ENCODE measurements around the gene CA10. TPM values are rescaled to one million over a fixed set of nuclear protein-coding genes. Genes with fewer than 3 reads are reported as not detected.
A peak's percentile ranks its signal among the peaks of the same experiment; 100 is the strongest.

Gene CA10
- total RNA-seq, 1 donor from 2014 or later, result not detected

DNA sequence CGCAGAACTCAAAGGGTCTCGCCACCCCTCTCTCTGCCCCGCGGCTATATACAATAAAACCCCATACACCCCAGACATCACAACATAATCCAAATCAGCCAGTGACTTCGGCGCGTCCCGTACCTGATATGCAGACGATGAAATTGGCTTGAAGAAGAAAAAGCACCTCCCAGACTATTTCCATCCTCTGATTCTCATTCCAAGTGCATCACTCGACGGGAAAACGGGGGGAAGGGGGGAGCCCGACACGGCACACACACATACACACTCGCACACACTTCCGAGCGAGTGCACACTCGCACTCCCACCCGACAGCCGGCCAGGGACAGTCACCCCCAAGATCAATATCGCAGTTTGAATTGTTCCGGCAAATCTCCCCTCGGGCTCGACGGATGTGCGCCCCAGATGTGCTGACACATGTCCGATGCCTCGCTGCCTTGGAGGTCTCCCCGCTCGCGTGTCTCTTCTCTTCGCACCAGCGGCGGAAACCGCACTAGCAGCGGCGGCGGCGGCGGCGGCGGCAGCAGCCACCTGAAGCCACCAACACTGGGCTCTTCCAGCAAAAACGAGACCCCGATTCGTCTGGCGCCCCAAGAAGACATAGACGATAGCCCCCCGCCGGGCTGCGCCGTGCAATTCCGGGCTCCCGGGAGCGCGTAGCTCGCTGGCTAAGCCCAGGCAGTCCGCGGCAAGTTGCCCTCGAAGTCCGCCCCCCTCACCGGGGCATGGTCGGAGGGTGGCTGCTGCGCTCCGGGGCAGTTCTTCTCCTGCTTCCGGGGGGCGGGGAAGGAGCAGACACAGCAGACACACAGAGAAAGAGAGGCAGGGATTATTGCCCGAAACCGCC lies 688 bp downstream of the CA10 start:
- H3K9me3 Mint-ChIP-seq (ENCODE audit: low read depth), result peaks cover 6% of the 10 kb centered on the region
- H3K27ac Mint-ChIP-seq (ENCODE audit: unreplicated experiment), result no peak overlapping the region
- H3K4me3 Mint-ChIP-seq (ENCODE audit: unreplicated experiment), result no peak overlapping the region
- H3K4me1 Mint-ChIP-seq (ENCODE audit: low read depth), result peaks cover 10% of the 10 kb centered on the region
- TF ChIP-seq CTCF (IDR thresholded peaks at IDR 0.05), result no peak
- H3K36me3 Mint-ChIP-seq (ENCODE audit: low read depth), result peaks cover 2% of the 10 kb centered on the region
- peak; percentile 81 for DNase-seq (ENCODE audit: low spot score)
- peaks cover 55% of the 10 kb centered on the region for H3K27me3 Mint-ChIP-seq (ENCODE audit: low read depth)

DNA sequence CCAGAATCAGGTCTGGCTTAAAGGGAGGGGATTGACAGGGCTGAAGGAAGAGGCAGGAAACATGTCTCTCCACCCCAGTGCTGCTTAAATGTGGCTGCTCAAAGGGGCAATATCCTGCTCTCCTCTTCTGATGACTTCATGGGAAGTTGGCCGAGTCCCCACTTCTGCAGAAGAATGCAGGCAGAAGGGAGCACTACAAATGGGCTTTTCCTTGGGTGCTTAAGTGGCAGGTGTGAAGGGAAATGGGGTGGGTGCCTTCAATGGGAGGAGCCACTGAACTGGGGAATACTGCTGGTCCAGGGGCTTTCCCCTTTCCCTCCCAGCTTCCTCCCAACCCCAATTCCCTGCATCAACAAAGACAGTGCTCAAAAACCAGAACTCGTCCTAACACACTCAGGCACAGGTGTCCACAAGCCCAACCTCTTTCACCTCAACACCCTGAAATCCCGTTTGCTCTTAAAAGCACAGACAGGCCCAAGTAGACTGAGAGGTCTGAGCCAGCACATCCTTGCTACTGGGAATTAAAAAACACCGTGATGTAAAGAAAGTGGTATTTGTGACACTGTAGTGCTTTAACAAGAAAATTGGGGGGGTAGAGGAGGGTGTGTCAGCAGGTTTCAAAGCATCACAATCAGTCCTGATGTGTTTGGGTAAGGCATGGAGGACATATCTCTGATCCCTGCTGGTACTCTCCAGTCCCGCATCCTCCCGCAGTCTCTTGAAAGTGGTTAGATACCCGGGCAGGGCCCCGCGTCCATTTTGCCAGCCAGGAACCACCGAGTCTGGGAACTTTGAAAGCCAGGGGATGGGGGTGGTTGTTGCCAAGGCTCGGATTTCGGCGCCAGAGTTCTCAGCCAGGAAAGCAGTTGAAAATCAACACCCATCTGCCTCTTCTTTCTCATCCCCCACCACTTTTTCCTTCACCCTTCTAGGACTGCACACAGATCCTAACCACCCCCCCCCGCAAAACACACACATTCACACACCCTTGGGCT lies 1.6 kb downstream of the CA10 start:
- peaks cover 54% of the 10 kb centered on the region for H3K27me3 Mint-ChIP-seq (ENCODE audit: low read depth)
- peaks cover 10% of the 10 kb centered on the region for H3K4me1 Mint-ChIP-seq (ENCODE audit: low read depth)
- no peak overlapping the region for H3K4me3 Mint-ChIP-seq (ENCODE audit: unreplicated experiment)

DNA sequence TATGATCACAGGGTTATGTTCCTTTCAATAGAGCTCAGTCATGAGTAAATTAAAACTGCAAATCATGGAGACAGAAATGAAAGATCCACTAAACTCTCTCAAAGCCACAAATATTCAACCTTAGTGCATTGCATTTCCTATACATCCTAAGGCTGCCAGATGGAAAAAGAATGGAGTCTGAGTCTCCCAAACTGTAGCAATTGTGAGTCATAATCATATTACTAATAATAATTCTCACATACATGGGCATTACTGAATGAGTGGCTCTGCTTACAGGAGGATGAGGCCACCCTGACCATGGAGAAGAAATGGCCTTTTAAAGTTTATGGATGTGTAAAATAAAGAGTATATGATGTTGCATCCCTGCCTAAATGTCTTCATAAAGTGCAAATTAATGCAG lies 3.2 kb downstream of the CA10 start:
- Mint-ChIP-seq H3K36me3 (ENCODE audit: low read depth) (peaks cover 2% of the 10 kb centered on the region), H3K4me1 (ENCODE audit: low read depth) (peaks cover 10% of the 10 kb centered on the region), H3K27me3 (ENCODE audit: low read depth) (peaks cover 44% of the 10 kb centered on the region), H3K27ac (ENCODE audit: unreplicated experiment) (no peak overlapping the region), H3K9me3 (ENCODE audit: low read depth) (no peaks in the 10 kb centered on the region), H3K4me3 (ENCODE audit: unreplicated experiment) (no peak overlapping the region)
- TF ChIP-seq CTCF (IDR thresholded peaks at IDR 0.05), result no peak
- DNase-seq (ENCODE audit: low spot score), result no peak

More for the DNA sequence above, 1.6 kb downstream of the CA10 start:
- Mint-ChIP-seq H3K27ac (ENCODE audit: unreplicated experiment) (no peak overlapping the region), H3K9me3 (ENCODE audit: low read depth) (no peaks in the 10 kb centered on the region), H3K36me3 (ENCODE audit: low read depth) (peaks cover 2% of the 10 kb centered on the region)
- TF ChIP-seq CTCF (IDR thresholded peaks at IDR 0.05), result no peak
- no peak for DNase-seq (ENCODE audit: low spot score)

- peaks cover 39% of the 10 kb centered on the region for H3K27me3 Mint-ChIP-seq (ENCODE audit: low read depth)
- H3K9me3 Mint-ChIP-seq (ENCODE audit: low read depth), result no peaks in the 10 kb centered on the region
- H3K27ac Mint-ChIP-seq (ENCODE audit: unreplicated experiment), result no peak overlapping the region
- TF ChIP-seq CTCF (IDR thresholded peaks at IDR 0.05), result no peak
- H3K4me1 Mint-ChIP-seq (ENCODE audit: low read depth), result peaks cover 10% of the 10 kb centered on the region
- DNase-seq (ENCODE audit: low spot score), result no peak
- H3K36me3 Mint-ChIP-seq (ENCODE audit: low read depth), result peaks cover 2% of the 10 kb centered on the region
- H3K4me3 Mint-ChIP-seq (ENCODE audit: unreplicated experiment), result no peak overlapping the region
Observed at GRCh38 chr17:52154466-52154865, 4.0 kb downstream of the CA10 start.

DNA sequence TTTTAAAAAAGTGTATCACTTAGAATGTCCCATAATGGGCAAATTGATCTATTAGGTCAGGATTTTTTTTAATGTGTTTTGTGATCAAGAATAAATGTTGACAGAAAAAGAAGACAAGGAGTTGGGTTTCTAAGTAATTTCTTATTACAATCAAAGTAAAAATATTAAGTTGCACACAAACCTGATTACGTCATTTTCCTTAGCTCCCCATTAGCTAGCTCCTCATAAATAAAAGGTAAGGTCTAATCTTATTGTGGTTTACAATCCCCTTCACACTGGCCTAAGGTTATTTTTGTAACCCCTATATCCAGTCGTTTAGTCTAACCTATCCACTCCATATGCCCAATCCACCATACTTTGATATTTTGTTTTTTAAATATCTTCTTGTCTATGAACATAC lies 7.6 kb downstream of the CA10 start:
- Mint-ChIP-seq H3K4me3 (ENCODE audit: unreplicated experiment) (no peak overlapping the region), H3K27ac (ENCODE audit: unreplicated experiment) (no peak overlapping the region), H3K9me3 (ENCODE audit: low read depth) (no peaks in the 10 kb centered on the region), H3K36me3 (ENCODE audit: low read depth) (no peaks in the 10 kb centered on the region), H3K27me3 (ENCODE audit: low read depth) (peaks cover 10% of the 10 kb centered on the region), H3K4me1 (ENCODE audit: low read depth) (peaks cover 9% of the 10 kb centered on the region)
- no peak for DNase-seq (ENCODE audit: low spot score)
- no peak for TF ChIP-seq CTCF (IDR thresholded peaks at IDR 0.05)

All from chondrocyte (in vitro differentiated cells).